ENCODE results near the gene RDH5. TPM values are rescaled to one million over a fixed set of nuclear protein-coding genes. Genes with fewer than 3 reads are reported as not detected.

The RDH5 gene
- total and polyA plus RNA-seq, 2 of the 4 experiments (the other 2 are of a cell fraction): 7.3 to 18.8 TPM

DNA sequence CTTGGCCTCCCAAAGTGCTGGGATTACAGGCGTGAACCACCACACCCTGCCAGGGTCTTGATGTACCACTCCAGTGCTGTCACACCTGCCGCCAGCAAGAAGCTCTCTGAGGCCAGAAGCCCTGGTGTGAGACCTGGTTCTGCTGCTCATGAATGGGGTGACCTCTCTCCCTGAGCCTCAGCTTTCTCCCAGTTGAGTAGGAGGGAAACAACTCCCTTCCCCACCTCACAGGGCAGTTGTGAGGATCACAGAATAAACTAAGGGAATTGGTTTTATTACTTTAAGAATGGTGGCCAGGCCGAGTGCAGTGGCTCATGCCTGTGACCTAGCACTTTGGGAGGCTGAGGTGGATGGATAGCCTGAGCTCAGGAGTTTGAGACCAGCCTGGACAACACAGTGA is 14.4 kb downstream of the RDH5 start:
- no peak overlapping the region for H4K5ac ChIP-seq (ENCODE audit: low read depth, low read length)
- no peak for TF ChIP-seq SMC3 (IDR thresholded peaks at IDR 0.05; ENCODE audit: low read depth, low read length)
- no peak for TF ChIP-seq RAD21 (IDR thresholded peaks at IDR 0.05; ENCODE audit: low read length)
- TF ChIP-seq, protein P1, sequence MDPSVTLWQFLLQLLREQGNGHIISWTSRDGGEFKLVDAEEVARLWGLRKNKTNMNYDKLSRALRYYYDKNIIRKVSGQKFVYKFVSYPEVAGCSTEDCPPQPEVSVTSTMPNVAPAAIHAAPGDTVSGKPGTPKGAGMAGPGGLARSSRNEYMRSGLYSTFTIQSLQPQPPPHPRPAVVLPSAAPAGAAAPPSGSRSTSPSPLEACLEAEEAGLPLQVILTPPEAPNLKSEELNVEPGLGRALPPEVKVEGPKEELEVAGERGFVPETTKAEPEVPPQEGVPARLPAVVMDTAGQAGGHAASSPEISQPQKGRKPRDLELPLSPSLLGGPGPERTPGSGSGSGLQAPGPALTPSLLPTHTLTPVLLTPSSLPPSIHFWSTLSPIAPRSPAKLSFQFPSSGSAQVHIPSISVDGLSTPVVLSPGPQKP (IDR thresholded peaks at IDR 0.05; ENCODE audit: borderline replicate concordance, low read depth, low read length): no peak
- TF ChIP-seq MXI1 (IDR thresholded peaks at IDR 0.05; ENCODE audit: borderline replicate concordance, low read depth, low read length): no peak
- TF ChIP-seq CEBPB (IDR thresholded peaks at IDR 0.05; ENCODE audit: low read depth, low read length): no peak
- no peak for TF ChIP-seq RFX5 (IDR thresholded peaks at IDR 0.05; ENCODE audit: low read depth, low read length)
- TF ChIP-seq, protein P2, sequence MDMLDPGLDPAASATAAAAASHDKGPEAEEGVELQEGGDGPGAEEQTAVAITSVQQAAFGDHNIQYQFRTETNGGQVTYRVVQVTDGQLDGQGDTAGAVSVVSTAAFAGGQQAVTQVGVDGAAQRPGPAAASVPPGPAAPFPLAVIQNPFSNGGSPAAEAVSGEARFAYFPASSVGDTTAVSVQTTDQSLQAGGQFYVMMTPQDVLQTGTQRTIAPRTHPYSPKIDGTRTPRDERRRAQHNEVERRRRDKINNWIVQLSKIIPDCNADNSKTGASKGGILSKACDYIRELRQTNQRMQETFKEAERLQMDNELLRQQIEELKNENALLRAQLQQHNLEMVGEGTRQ (IDR thresholded peaks at IDR 0.05; ENCODE audit: low read depth, low read length): no peak
- TF ChIP-seq BHLHE40 (IDR thresholded peaks at IDR 0.05; ENCODE audit: low read depth, low read length): no peak
- TF ChIP-seq POLR2A (IDR thresholded peaks at IDR 0.05; ENCODE audit: low read depth, low read length): no peak
- TF ChIP-seq CHD1 (IDR thresholded peaks at IDR 0.05; ENCODE audit: low read depth, low read length): no peak
- TF ChIP-seq, protein P3, sequence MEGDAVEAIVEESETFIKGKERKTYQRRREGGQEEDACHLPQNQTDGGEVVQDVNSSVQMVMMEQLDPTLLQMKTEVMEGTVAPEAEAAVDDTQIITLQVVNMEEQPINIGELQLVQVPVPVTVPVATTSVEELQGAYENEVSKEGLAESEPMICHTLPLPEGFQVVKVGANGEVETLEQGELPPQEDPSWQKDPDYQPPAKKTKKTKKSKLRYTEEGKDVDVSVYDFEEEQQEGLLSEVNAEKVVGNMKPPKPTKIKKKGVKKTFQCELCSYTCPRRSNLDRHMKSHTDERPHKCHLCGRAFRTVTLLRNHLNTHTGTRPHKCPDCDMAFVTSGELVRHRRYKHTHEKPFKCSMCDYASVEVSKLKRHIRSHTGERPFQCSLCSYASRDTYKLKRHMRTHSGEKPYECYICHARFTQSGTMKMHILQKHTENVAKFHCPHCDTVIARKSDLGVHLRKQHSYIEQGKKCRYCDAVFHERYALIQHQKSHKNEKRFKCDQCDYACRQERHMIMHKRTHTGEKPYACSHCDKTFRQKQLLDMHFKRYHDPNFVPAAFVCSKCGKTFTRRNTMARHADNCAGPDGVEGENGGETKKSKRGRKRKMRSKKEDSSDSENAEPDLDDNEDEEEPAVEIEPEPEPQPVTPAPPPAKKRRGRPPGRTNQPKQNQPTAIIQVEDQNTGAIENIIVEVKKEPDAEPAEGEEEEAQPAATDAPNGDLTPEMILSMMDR (conservative IDR thresholded peaks at IDR 0.05; ENCODE audit: low read depth, low read length): no peak
- TF ChIP-seq MAFK (IDR thresholded peaks at IDR 0.05; ENCODE audit: low read depth, low read length): no peak
- TF ChIP-seq MAZ (IDR thresholded peaks at IDR 0.05; ENCODE audit: borderline replicate concordance, low read depth, low read length): no peak
- TF ChIP-seq FOS (IDR thresholded peaks at IDR 0.05; ENCODE audit: low read depth, low read length): no peak
- TF ChIP-seq RCOR1 (IDR thresholded peaks at IDR 0.05; ENCODE audit: insufficient replicate concordance, low read length): no peak
- no peak overlapping the region for H2AK9ac ChIP-seq (replicated peaks; ENCODE audit: low read depth, low read length, poor library complexity)
- H3K4ac ChIP-seq (ENCODE audit: low read depth, low read length): no peak overlapping the region
- ChIA-PET POLR2A (ENCODE audit: unreplicated experiment) (no interaction called here), CTCF (no interaction called here)
- no peak overlapping the region for H2AFZ ChIP-seq (replicated peaks; ENCODE audit: low read length, poor library complexity)
- H2BK5ac ChIP-seq (ENCODE audit: low read depth, low read length, poor library complexity, severe bottlenecking): no peak overlapping the region
- no peak overlapping the region for H3K4me2 ChIP-seq (ENCODE audit: low read depth, low read length)
- DNase-seq: no peak
- H3K27me3 ChIP-seq (ENCODE audit: control insufficient read depth, insufficient read depth, low read length): no peaks in the 10 kb centered on the region
- H3K14ac ChIP-seq (replicated peaks; ENCODE audit: low read depth, low read length): no peak overlapping the region
- no peak overlapping the region for H3K9ac ChIP-seq (ENCODE audit: low read depth, low read length)
- no peak overlapping the region for H3K23ac ChIP-seq (ENCODE audit: low read depth, low read length)
- no peak overlapping the region for H2BK120ac ChIP-seq (ENCODE audit: low read depth, low read length)
- H4K91ac ChIP-seq (ENCODE audit: insufficient read depth, low read depth, low read length): no peak overlapping the region
- WGBS, 2 experiments (ENCODE audit: extremely low coverage in 2 of 2, insufficient read length in 1 of 2): no CpG with 5 or more reads among the region's 3 CpGs
- peaks cover 0 to 44% of the 10 kb centered on the region in 2 experiments; a peak in 2 of 4 replicates for H3K79me1 ChIP-seq (ENCODE audit: low read depth in 1 of 2, low read length in 2 of 2)
- peaks cover 8% of the 10 kb centered on the region for H3K4me1 ChIP-seq (ENCODE audit: control insufficient read depth, insufficient read depth, low read length)
- intact Hi-C loops (cut with micrococcal nuclease): no loop called here
- no peak overlapping the region for H2AK5ac ChIP-seq (ENCODE audit: low read depth, low read length)
- H2BK20ac ChIP-seq (ENCODE audit: low read depth, low read length): no peak overlapping the region
- no peak overlapping the region for H2BK15ac ChIP-seq (ENCODE audit: low read depth, low read length)
- ATAC-seq (ENCODE audit: low read depth): no peak
- no peak overlapping the region for H3K18ac ChIP-seq (ENCODE audit: low read depth, low read length)
- H3K9me1 ChIP-seq (ENCODE audit: insufficient read depth, low read length): 0 out of 2 replicates have a peak, but pooled peaks cover 3% of the 10 kb centered on the region
- H3K27ac ChIP-seq (ENCODE audit: insufficient read depth, low read length): no peak overlapping the region
- no TSS peak for BruUV-seq (replicated peaks)
- in situ Hi-C loops (cut with MboI; ENCODE audit: low sequenced_read_pairs): no loop called here
- H4K20me1 ChIP-seq (ENCODE audit: insufficient read depth, low read length): peaks cover 9% of the 10 kb centered on the region; the same call in 1 of the 2 replicates
- no peaks in the 10 kb centered on the region for H3K36me3 ChIP-seq (ENCODE audit: control insufficient read depth, insufficient read depth, low read length)
- H3K56ac ChIP-seq (ENCODE audit: extremely low read depth, insufficient read depth, low read length): no peak overlapping the region
- H4K8ac ChIP-seq (ENCODE audit: low read depth in 2 of 2, low read length in 2 of 2): no peak overlapping the region
- dilution Hi-C loops (cut with HindIII; ENCODE audit: low sequenced_read_pairs, unreplicated experiment): no loop called here
- H3K4me3 ChIP-seq (ENCODE audit: insufficient read depth, low read depth, low read length): no peak overlapping the region
- H3K9me3 ChIP-seq (ENCODE audit: control insufficient read depth, insufficient read depth, low read length): no peaks in the 10 kb centered on the region
